Neural progenitor cell (in vitro differentiated cells): Measurements from ENCODE around the gene AUTS2. TPM values are rescaled to one million over a fixed set of nuclear protein-coding genes. Genes with fewer than 3 reads are reported as not detected.

Experiments
- DNase-seq: peaks from one replicate; pipeline ENCODE4 v3.0.0-alpha.2; 2016; ENCODE audit warnings: low spot score
- H2AFZ ChIP-seq: fragments of 200-600 bp; sonication (generic); replicated peaks from 2 replicates; pipeline ENCODE4 v1.6.1; 2016; ENCODE audit warnings: antibody characterized with exemption
- H3F3A ChIP-seq: fragments of 200-600 bp; sonication (generic); 2 replicates; pipeline ENCODE4 v1.6.1; 2016; ENCODE audit warnings: antibody characterized with exemption, low read depth
- H3K27ac ChIP-seq: fragments of 200-600 bp; sonication (generic); 2 replicates; pipeline ENCODE4 v1.5.1; 2016; ENCODE audit warnings: mild to moderate bottlenecking
- H3K27me3 ChIP-seq: fragments of 200-600 bp; sonication (generic); 2 replicates; pipeline ENCODE4 v1.6.1; 2016; ENCODE audit warnings: mild to moderate bottlenecking, moderate library complexity
- H3K36me3 ChIP-seq: fragments of 200-600 bp; sonication (generic); 2 replicates; pipeline ENCODE4 v1.5.1; 2016
- H3K4me1 ChIP-seq: fragments of 200-600 bp; sonication (generic); 2 replicates; pipeline ENCODE4 v1.6.1; 2016; ENCODE audit warnings: mixed run types
- H3K4me2 ChIP-seq: fragments of 200-600 bp; sonication (generic); 2 replicates; pipeline ENCODE4 v1.6.1; 2016
- H3K4me3 ChIP-seq: fragments of 200-600 bp; sonication (generic); 2 replicates; pipeline ENCODE4 v1.5.1; 2016
- H3K79me2 ChIP-seq: fragments of 200-600 bp; sonication (generic); 2 replicates; pipeline ENCODE4 v1.6.1; 2016; ENCODE audit warnings: low read depth
- H3K9ac ChIP-seq: fragments of 200-600 bp; sonication (generic); 2 replicates; pipeline ENCODE4 v1.6.1; 2016
- H3K9me3 ChIP-seq: fragments of 200-600 bp; sonication (generic); 2 replicates; pipeline ENCODE4 v1.5.1; 2016; ENCODE audit warnings: low read depth
- H4K20me1 ChIP-seq: fragments of 200-600 bp; sonication (generic); 2 replicates; pipeline ENCODE4 v1.6.1; 2016; ENCODE audit warnings: low read depth
- H3K27ac Mint-ChIP-seq: 3 replicates; pipeline ENCODE4 v1.8.0; 2021; ENCODE audit warnings: mixed read lengths
- H3K27me3 Mint-ChIP-seq: 2 replicates; pipeline ENCODE4 v1.8.0; 2022; ENCODE audit warnings: low read depth, mild to moderate bottlenecking, inconsistent platforms, moderate library complexity, mixed read lengths; ENCODE audit not compliant: insufficient read depth
- H3K36me3 Mint-ChIP-seq: 3 replicates; pipeline ENCODE4 v1.8.0; 2021; ENCODE audit warnings: mixed read lengths
- H3K4me1 Mint-ChIP-seq: 3 replicates; pipeline ENCODE4 v1.8.0; 2021; ENCODE audit warnings: mixed read lengths
- H3K4me3 Mint-ChIP-seq: 3 replicates; pipeline ENCODE4 v1.8.0; 2021; ENCODE audit warnings: mild to moderate bottlenecking, moderate library complexity, mixed read lengths
- H3K9me3 Mint-ChIP-seq: 3 replicates; pipeline ENCODE4 v1.8.0; 2020; ENCODE audit warnings: mixed read lengths
- EZH2 ChIP-seq: fragments of 200-600 bp; sonication (generic); IDR thresholded peaks from 2 replicates; pipeline ENCODE4 v1.6.1; 2017; ENCODE audit warnings: antibody characterized with exemption, mild to moderate bottlenecking, moderate library complexity
- EZH2phosphoT487 ChIP-seq: fragments of 200-600 bp; sonication (generic); IDR thresholded peaks from 2 replicates; pipeline ENCODE4 v1.6.1; 2017; ENCODE audit warnings: antibody characterized with exemption
- total RNA-seq: library from RNA; depleted of rRNA; stranded (reverse); fragments of >200 nt; gene quantifications from 2 replicates; pipeline ENCODE4 v1.2.3, GENCODE V29; 2015; ENCODE audit warnings: low replicate concordance
- TF ChIP-seq, protein P1 (sequence below): fragments of 200-600 bp; sonication (generic); IDR thresholded peaks from 2 replicates; pipeline ENCODE4 v1.5.1; 2017; ENCODE audit warnings: antibody characterized with exemption, mild to moderate bottlenecking

The AUTS2 gene
- total RNA-seq, 1 donor from 2014 or later: 50.0 TPM

- Histone ChIP-seq H3K27ac (no peak overlapping the region), H3K9ac (no peak overlapping the region), H3K27me3 (peaks cover 51% of the 10 kb centered on the region), H3K4me1 (no peaks in the 10 kb centered on the region), H2AFZ (no peak overlapping the region), H3K9me3 (no peaks in the 10 kb centered on the region), H3F3A (no peaks in the 10 kb centered on the region), H4K20me1 (no peaks in the 10 kb centered on the region), H3K36me3 (no peaks in the 10 kb centered on the region), H3K79me2 (no peaks in the 10 kb centered on the region), H3K4me3 (no peak overlapping the region), H3K4me2 (no peak overlapping the region)
- no peaks in the 10 kb centered on the region for H3K36me3 Mint-ChIP-seq
- H3K27ac Mint-ChIP-seq: no peak overlapping the region
- H3K9me3 Mint-ChIP-seq: no peaks in the 10 kb centered on the region
- TF ChIP-seq EZH2 (no peak), EZH2phosphoT487 (no peak)
- TF ChIP-seq, protein P1, sequence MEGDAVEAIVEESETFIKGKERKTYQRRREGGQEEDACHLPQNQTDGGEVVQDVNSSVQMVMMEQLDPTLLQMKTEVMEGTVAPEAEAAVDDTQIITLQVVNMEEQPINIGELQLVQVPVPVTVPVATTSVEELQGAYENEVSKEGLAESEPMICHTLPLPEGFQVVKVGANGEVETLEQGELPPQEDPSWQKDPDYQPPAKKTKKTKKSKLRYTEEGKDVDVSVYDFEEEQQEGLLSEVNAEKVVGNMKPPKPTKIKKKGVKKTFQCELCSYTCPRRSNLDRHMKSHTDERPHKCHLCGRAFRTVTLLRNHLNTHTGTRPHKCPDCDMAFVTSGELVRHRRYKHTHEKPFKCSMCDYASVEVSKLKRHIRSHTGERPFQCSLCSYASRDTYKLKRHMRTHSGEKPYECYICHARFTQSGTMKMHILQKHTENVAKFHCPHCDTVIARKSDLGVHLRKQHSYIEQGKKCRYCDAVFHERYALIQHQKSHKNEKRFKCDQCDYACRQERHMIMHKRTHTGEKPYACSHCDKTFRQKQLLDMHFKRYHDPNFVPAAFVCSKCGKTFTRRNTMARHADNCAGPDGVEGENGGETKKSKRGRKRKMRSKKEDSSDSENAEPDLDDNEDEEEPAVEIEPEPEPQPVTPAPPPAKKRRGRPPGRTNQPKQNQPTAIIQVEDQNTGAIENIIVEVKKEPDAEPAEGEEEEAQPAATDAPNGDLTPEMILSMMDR: no peak
- no peak for DNase-seq
- peaks cover 2% of the 10 kb centered on the region for H3K4me1 Mint-ChIP-seq
- no peak overlapping the region for H3K4me3 Mint-ChIP-seq
- peaks cover 8% of the 10 kb centered on the region for H3K27me3 Mint-ChIP-seq
These were observed 9.5 kb upstream of the AUTS2 start for GRCh38 chr7:69588773-69589172.

DNA sequence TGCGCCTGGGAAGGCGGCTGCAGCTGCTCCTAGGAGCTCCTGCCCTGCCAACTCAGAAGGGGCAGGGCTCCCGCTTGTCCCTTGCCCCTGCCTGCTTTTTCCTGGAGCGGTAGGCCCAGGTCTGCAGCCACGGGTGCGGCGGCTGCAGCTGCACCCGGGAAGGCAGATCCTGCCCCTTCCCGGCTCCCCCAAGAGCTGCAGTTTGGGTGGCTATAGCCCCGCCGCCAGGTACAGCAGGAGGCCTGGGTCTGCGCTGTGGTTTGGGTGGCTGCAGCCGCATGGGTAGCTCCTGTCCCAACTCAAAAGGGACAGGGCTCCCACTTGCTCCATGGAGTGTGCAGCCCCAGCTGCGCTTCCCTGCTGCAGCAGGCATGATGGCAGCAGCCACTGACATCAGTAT is 6.5 kb upstream of the AUTS2 start:
- H3K4me3 Mint-ChIP-seq: no peak overlapping the region
- no peaks in the 10 kb centered on the region for H4K20me1 ChIP-seq
- H3K79me2 ChIP-seq: no peaks in the 10 kb centered on the region
- H3K27ac Mint-ChIP-seq: no peak overlapping the region
- H3K27me3 Mint-ChIP-seq: peaks cover 8% of the 10 kb centered on the region
- H3K9me3 Mint-ChIP-seq: no peaks in the 10 kb centered on the region
- no peak overlapping the region for H3K4me3 ChIP-seq
- peaks cover 4% of the 10 kb centered on the region for H3F3A ChIP-seq
- H3K36me3 ChIP-seq: no peaks in the 10 kb centered on the region
- no peak overlapping the region for H3K4me2 ChIP-seq
- H3K27me3 ChIP-seq: peaks cover 81% of the 10 kb centered on the region
- no peak for TF ChIP-seq EZH2phosphoT487
- TF ChIP-seq EZH2: no peak
- TF ChIP-seq, protein P1: no peak
- peaks cover 10% of the 10 kb centered on the region for H3K4me1 Mint-ChIP-seq
- no peaks in the 10 kb centered on the region for H3K4me1 ChIP-seq
- H3K27ac ChIP-seq: no peak overlapping the region
- no peak overlapping the region for H3K9ac ChIP-seq
- no peak overlapping the region for H2AFZ ChIP-seq
- H3K9me3 ChIP-seq: no peaks in the 10 kb centered on the region
- no peaks in the 10 kb centered on the region for H3K36me3 Mint-ChIP-seq
- DNase-seq: no peak

GRCh38 chr7:69593511-69593910 is 4.8 kb upstream of the AUTS2 start:
- peaks cover 8% of the 10 kb centered on the region for H3K27me3 Mint-ChIP-seq
- peaks cover 86% of the 10 kb centered on the region for H3K27me3 ChIP-seq
- H3F3A ChIP-seq: peaks cover 14% of the 10 kb centered on the region
- H3K9me3 ChIP-seq: no peaks in the 10 kb centered on the region
- H3K27ac Mint-ChIP-seq: no peak overlapping the region
- no peak overlapping the region for H3K9ac ChIP-seq
- no peaks in the 10 kb centered on the region for H3K36me3 Mint-ChIP-seq
- no peak overlapping the region for H3K27ac ChIP-seq
- no peaks in the 10 kb centered on the region for H3K79me2 ChIP-seq
- no peaks in the 10 kb centered on the region for H3K4me1 ChIP-seq
- no peak for DNase-seq
- TF ChIP-seq, protein P1: no peak
- TF ChIP-seq EZH2phosphoT487 (no peak), EZH2 (no peak)
- no peaks in the 10 kb centered on the region for H3K36me3 ChIP-seq
- peaks cover 14% of the 10 kb centered on the region for H3K4me1 Mint-ChIP-seq
- H4K20me1 ChIP-seq: no peaks in the 10 kb centered on the region
- H3K4me2 ChIP-seq: no peak overlapping the region
- no peaks in the 10 kb centered on the region for H3K9me3 Mint-ChIP-seq
- no peak overlapping the region for H3K4me3 Mint-ChIP-seq
- no peak overlapping the region for H3K4me3 ChIP-seq
- H2AFZ ChIP-seq: no peak overlapping the region
